Tibial nerve (tissue), 4 donors: Measurements from ENCODE around the gene TMEM156.

ENCODE experiments used
- EP300 ChIP-seq, 2 donors: sonication (generic); formaldehyde crosslinking; IDR thresholded peaks; one replicate each; pipeline ENCODE4 v1.6.1; 2017; ENCODE audit warnings: antibody characterized with exemption in 2 of 2, mild to moderate bottlenecking in 1 of 2
- POLR2A ChIP-seq, 2 donors: fragments of 450-650 bp; IDR thresholded peaks; one replicate each; pipeline ENCODE4 v1.6.1; 2017; ENCODE audit warnings: antibody characterized with exemption in 2 of 2, mild to moderate bottlenecking in 2 of 2, moderate library complexity in 2 of 2
- TF ChIP-seq, protein P1 (sequence below), 5 experiments: fragments of 200-600 bp in 3 of 5; fragments of 450-650 bp in 2 of 5; sonication (generic) in 3 of 5; IDR thresholded peaks; one replicate each; pipeline ENCODE4 v1.5.1; 2016 to 2019; ENCODE audit warnings: antibody characterized with exemption in 5 of 5, mild to moderate bottlenecking in 3 of 5, moderate library complexity in 2 of 5

GRCh38 chr4:38987491-38987890 is 44.7 kb downstream of the TMEM156 start:
- TF ChIP-seq, protein P1, sequence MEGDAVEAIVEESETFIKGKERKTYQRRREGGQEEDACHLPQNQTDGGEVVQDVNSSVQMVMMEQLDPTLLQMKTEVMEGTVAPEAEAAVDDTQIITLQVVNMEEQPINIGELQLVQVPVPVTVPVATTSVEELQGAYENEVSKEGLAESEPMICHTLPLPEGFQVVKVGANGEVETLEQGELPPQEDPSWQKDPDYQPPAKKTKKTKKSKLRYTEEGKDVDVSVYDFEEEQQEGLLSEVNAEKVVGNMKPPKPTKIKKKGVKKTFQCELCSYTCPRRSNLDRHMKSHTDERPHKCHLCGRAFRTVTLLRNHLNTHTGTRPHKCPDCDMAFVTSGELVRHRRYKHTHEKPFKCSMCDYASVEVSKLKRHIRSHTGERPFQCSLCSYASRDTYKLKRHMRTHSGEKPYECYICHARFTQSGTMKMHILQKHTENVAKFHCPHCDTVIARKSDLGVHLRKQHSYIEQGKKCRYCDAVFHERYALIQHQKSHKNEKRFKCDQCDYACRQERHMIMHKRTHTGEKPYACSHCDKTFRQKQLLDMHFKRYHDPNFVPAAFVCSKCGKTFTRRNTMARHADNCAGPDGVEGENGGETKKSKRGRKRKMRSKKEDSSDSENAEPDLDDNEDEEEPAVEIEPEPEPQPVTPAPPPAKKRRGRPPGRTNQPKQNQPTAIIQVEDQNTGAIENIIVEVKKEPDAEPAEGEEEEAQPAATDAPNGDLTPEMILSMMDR (IDR thresholded peaks at IDR 0.05): no peak
- TF ChIP-seq EP300 (IDR thresholded peaks at IDR 0.05) (no peak), POLR2A (IDR thresholded peaks at IDR 0.05) (no peak)
